IMR-90 (cell line): ENCODE data around the gene SCFD2. TPM values are rescaled to one million over a fixed set of nuclear protein-coding genes. Genes with fewer than 3 reads are reported as not detected.

Experiments
- ATAC-seq: fragments of 200-7000 bp; cut with Tn5 transposase; 2 replicates; pipeline ENCODE4 v1.9.1; 2020; ENCODE audit warnings: low read depth, mild to moderate bottlenecking, moderate library complexity
- BruUV-seq: library from RNA; stranded (reverse); fragments of 400-500 nt; replicated peaks from 2 replicates; lab custom pipeline; 2021; lab: Mats Ljungman, UMichigan
- CTCF ChIA-PET: fragments of 300-600 bp; formaldehyde crosslinking; extraction: SDS; loops from one replicate; lab custom pipeline; 2021; ENCODE audit warnings: antibody characterized with exemption; lab: Yijun Ruan, JAX
- POLR2A ChIA-PET: fragments of 300-600 bp; sonication (Branson Sonifier 250); formaldehyde crosslinking; loops from one replicate; lab custom pipeline; 2022; ENCODE audit warnings: antibody characterized with exemption; ENCODE audit not compliant: unreplicated experiment; lab: Charles Lee
- DNase-seq: peaks from one replicate; pipeline ENCODE4 v3.0.0; 2013
- H2AFZ ChIP-seq: replicated peaks from 2 replicates; pipeline ENCODE3; 2013; ENCODE audit warnings: low read length, mild to moderate bottlenecking; ENCODE audit not compliant: poor library complexity
- H2AK5ac ChIP-seq: 2 replicates; pipeline ENCODE4 v1.6.1; 2013; ENCODE audit warnings: low read depth, low read length, inconsistent platforms
- H2AK9ac ChIP-seq: replicated peaks from 2 replicates; pipeline ENCODE3; 2013; ENCODE audit warnings: mild to moderate bottlenecking, low read depth, low read length, moderate library complexity; ENCODE audit not compliant: poor library complexity
- H2BK120ac ChIP-seq: 2 replicates; pipeline ENCODE4 v1.6.1; 2013; ENCODE audit warnings: low read depth, low read length, inconsistent platforms
- H2BK15ac ChIP-seq: 3 replicates; pipeline ENCODE4 v1.6.1; 2013; ENCODE audit warnings: low read depth, low read length, inconsistent platforms
- H2BK20ac ChIP-seq: 2 replicates; pipeline ENCODE4 v1.6.1; 2013; ENCODE audit warnings: low read depth, mild to moderate bottlenecking, inconsistent platforms, low read length, moderate library complexity
- H2BK5ac ChIP-seq: 2 replicates; pipeline ENCODE4 v1.6.1; 2013; ENCODE audit warnings: mild to moderate bottlenecking, low read depth, low read length, inconsistent platforms; ENCODE audit not compliant: poor library complexity, severe bottlenecking
- H3K14ac ChIP-seq: replicated peaks from 2 replicates; pipeline ENCODE4 v1.6.1; 2013; ENCODE audit warnings: low read depth, low read length, inconsistent platforms
- H3K18ac ChIP-seq: 2 replicates; pipeline ENCODE4 v1.6.1; 2013; ENCODE audit warnings: low read depth, low read length, control low read depth
- H3K23ac ChIP-seq: 2 replicates; pipeline ENCODE4 v1.6.1; 2013; ENCODE audit warnings: low read depth, low read length, inconsistent platforms
- H3K27ac ChIP-seq: 2 replicates; pipeline ENCODE4 v1.5.1; 2013; ENCODE audit warnings: mild to moderate bottlenecking, control low read depth, low read length; ENCODE audit not compliant: insufficient read depth
- H3K27me3 ChIP-seq: 2 replicates; pipeline ENCODE4 v1.6.1; 2013; ENCODE audit warnings: low read length; ENCODE audit not compliant: control insufficient read depth, insufficient read depth
- H3K36me3 ChIP-seq: 2 replicates; pipeline ENCODE4 v1.6.1; 2013; ENCODE audit warnings: low read length, mixed read lengths; ENCODE audit not compliant: control insufficient read depth, insufficient read depth
- H3K4ac ChIP-seq: 2 replicates; pipeline ENCODE4 v1.6.1; 2013; ENCODE audit warnings: low read depth, low read length, inconsistent platforms
- H3K4me1 ChIP-seq: 2 replicates; pipeline ENCODE4 v1.6.1; 2013; ENCODE audit warnings: low read length, mixed read lengths; ENCODE audit not compliant: control insufficient read depth, insufficient read depth
- H3K4me2 ChIP-seq: 2 replicates; pipeline ENCODE4 v1.6.1; 2013; ENCODE audit warnings: low read depth, mild to moderate bottlenecking, control low read depth, low read length, moderate library complexity
- H3K4me3 ChIP-seq: 2 replicates; pipeline ENCODE4 v1.5.1; 2013; ENCODE audit warnings: low read depth, mild to moderate bottlenecking, control low read depth, low read length, moderate library complexity; ENCODE audit not compliant: insufficient read depth
- H3K56ac ChIP-seq: 2 replicates; pipeline ENCODE4 v1.6.1; 2013; ENCODE audit warnings: low read length, inconsistent platforms; ENCODE audit not compliant: insufficient read depth; ENCODE audit errors: extremely low read depth
- H3K79me1 ChIP-seq, 2 experiments: 2 replicates each; pipeline ENCODE4 v1.6.1; 2013; ENCODE audit warnings: low read length in 2 of 2, inconsistent platforms in 1 of 2, low read depth in 1 of 2
- H3K9ac ChIP-seq: 2 replicates; pipeline ENCODE4 v1.6.1; 2013; ENCODE audit warnings: low read depth, low read length, control low read depth
- H3K9me1 ChIP-seq: 2 replicates; pipeline ENCODE4 v1.6.1; 2013; ENCODE audit warnings: low read length, inconsistent platforms; ENCODE audit not compliant: insufficient read depth
- H3K9me3 ChIP-seq: 2 replicates; pipeline ENCODE4 v1.6.1; 2013; ENCODE audit warnings: low read length; ENCODE audit not compliant: control insufficient read depth, insufficient read depth
- H4K20me1 ChIP-seq: 2 replicates; pipeline ENCODE4 v1.6.1; 2013; ENCODE audit warnings: low read length, inconsistent platforms; ENCODE audit not compliant: insufficient read depth
- H4K5ac ChIP-seq: 2 replicates; pipeline ENCODE4 v1.6.1; 2013; ENCODE audit warnings: mild to moderate bottlenecking, low read depth, low read length, control low read depth
- H4K8ac ChIP-seq, 2 experiments: 2 replicates each; pipeline ENCODE4 v1.6.1; 2013; ENCODE audit warnings: low read depth in 2 of 2, low read length in 2 of 2, control low read depth in 1 of 2, inconsistent platforms in 1 of 2
- H4K91ac ChIP-seq: 2 replicates; pipeline ENCODE4 v1.6.1; 2013; ENCODE audit warnings: low read depth, low read length, inconsistent platforms; ENCODE audit not compliant: insufficient read depth
- FOS ChIP-seq: fragments of 150-350 bp; IDR thresholded peaks from 2 replicates; pipeline ENCODE4 v1.6.1; 2016; ENCODE audit warnings: low read depth, low read length
- MXI1 ChIP-seq: IDR thresholded peaks from 2 replicates; pipeline ENCODE4 v1.6.1; 2012; ENCODE audit warnings: low read depth, mild to moderate bottlenecking, low read length, moderate library complexity, borderline replicate concordance
- WGBS, 2 experiments: methylation state at CpG; one replicate each; pipeline versions ENCODE4 v1.1.5 to v1.1.7; 2013; ENCODE audit warnings: missing lambda C conversion rate in 2 of 2; ENCODE audit not compliant: insufficient read length in 1 of 2; ENCODE audit errors: extremely low coverage in 2 of 2; 5-methylcytosine and 5-hydroxymethylcytosine counted together
- dilution Hi-C: fragments of 300-500 bp; cut with HindIII; formaldehyde crosslinking; loops from one replicate; pipeline ENCODE4 v1.14.3; 2018; ENCODE audit warnings: low sequenced_read_pairs; ENCODE audit not compliant: unreplicated experiment
- in situ Hi-C: fragments of 300-500 bp; cut with MboI; formaldehyde crosslinking; loops from 3 replicates; pipeline ENCODE4 v1.14.3; 2019; ENCODE audit warnings: low sequenced_read_pairs, inconsistent platforms, mixed read lengths
- intact Hi-C: fragments of 100-400 bp; cut with micrococcal nuclease; formaldehyde crosslinking; loops from 2 replicates; pipeline ENCODE4 v1.10.0; 2022
- polyA plus RNA-seq, 3 experiments: library from polyadenylated mRNA; depleted of rRNA; stranded (reverse); fragments of >200 nt; gene quantifications; 2 replicates each; pipeline ENCODE4 v1.2.3, GENCODE V29; 2012; ENCODE audit warnings: low replicate concordance in 1 of 3
- total RNA-seq: library from RNA; depleted of rRNA; stranded (reverse); fragments of >200 nt; gene quantifications from 2 replicates; pipeline ENCODE4 v1.2.3, GENCODE V29; 2012

SCFD2 gene
- total and polyA plus RNA-seq, 2 of the 4 experiments (the other 2 are of a cell fraction) = 18.9 to 62.4 TPM

GRCh38 chr4:53019485-53020382 is 346.1 kb downstream of the SCFD2 start:
- peak; percentile 71 for DNase-seq
- Histone ChIP-seq H3K56ac (no peak overlapping the region), H3K9ac (no peak overlapping the region), H3K4me1 (peaks cover 16% of the 10 kb centered on the region), H3K14ac (peak overlapping the region; percentile 51; the same call in 1 of the 2 replicates), H3K18ac (peak overlapping the region; percentile 93; the same call in 1 of the 2 replicates), H2AFZ (no peak overlapping the region), H2BK120ac (peak overlapping the region; percentile 59), H3K27me3 (no peaks in the 10 kb centered on the region), H3K9me1 (no peaks in the 10 kb centered on the region), H2BK5ac (peak overlapping the region; percentile 85), H2AK9ac (no peak overlapping the region), H2AK5ac (no peak overlapping the region), H4K5ac (peak overlapping the region; percentile 81; the same call in 1 of the 2 replicates), H4K20me1 (no peaks in the 10 kb centered on the region), H4K91ac (no peak overlapping the region; the same call in 1 of the 2 replicates), H3K27ac (no peak overlapping the region), H3K36me3 (no peaks in the 10 kb centered on the region), H2BK20ac (peak overlapping the region; percentile 92), H3K4ac (no peak overlapping the region; the same call in 1 of the 2 replicates), H2BK15ac (peak overlapping the region; percentile 60; the same call in 2 of the 3 replicates), H3K4me2 (peak overlapping the region; percentile 36; the same call in 1 of the 2 replicates), H3K9me3 (no peaks in the 10 kb centered on the region), H3K4me3 (no peak overlapping the region), H3K79me1 (peaks cover 6 to 11% of the 10 kb centered on the region in 2 experiments; a peak in 2 of 4 replicates), H4K8ac (peak overlapping the region; percentile 29 to 49; a peak in 3 of 4 replicates), H3K23ac (no peak overlapping the region)
- POLR2A ChIA-PET = no interaction called here
- BruUV-seq = no TSS peak
- peak; percentile 78 for ATAC-seq
- intact Hi-C loops (loop anchor here (2.0 to 5.0 kb wide), 4 partner anchors 169 to 763 kb away; partner anchors contain the start of gene SCFD2), dilution Hi-C loops (no loop called here), in situ Hi-C loops (loop anchor here (5.0 to 25.0 kb wide), 5 partner anchors 175 to 1208 kb away; partner anchors contain the start of genes CHIC2, FIP1L1 and PDGFRA)
- TF ChIP-seq MXI1 (no peak), FOS (peak; percentile 32; the same call in 1 of the 2 replicates)
- CTCF ChIA-PET = interaction anchor here (1.0 kb wide), 1 partner anchor 84 kb away, joined by 3 read pairs; no protein-coding TSS in a partner anchor
- 0% methylated on average over 1 of the region's 6 CpGs; no CpG with 5 or more reads in 1 of the 2 experiments for WGBS, 2 experiments
